H1 (cell line): ENCODE measurements around the gene GRIA1. TPM values are rescaled to one million over a fixed set of nuclear protein-coding genes. Genes with fewer than 3 reads are reported as not detected.

Experiments used
- ASH2L ChIP-seq: fragments of 200-600, 300-600 bp; sonication (generic); IDR thresholded peaks from one replicate; pipeline ENCODE4 v1.7.1; 2017; ENCODE audit warnings: low read length
- BACH1 ChIP-seq: IDR thresholded peaks from 2 replicates; pipeline ENCODE4 v1.6.1; 2012; ENCODE audit warnings: low read length, improper control_type of control experiment
- BRCA1 ChIP-seq: IDR thresholded peaks from 2 replicates; pipeline ENCODE4 v1.6.1; 2012; ENCODE audit warnings: low read depth, low read length, improper control_type of control experiment
- EZH2 ChIP-seq: fragments of 200-600 bp; sonication (generic); IDR thresholded peaks from 2 replicates; pipeline ENCODE4 v1.7.1; 2012; ENCODE audit warnings: low read depth, mild to moderate bottlenecking, moderate library complexity, low read length, inconsistent platforms; ENCODE audit not compliant: severe bottlenecking
- NRF1 ChIP-seq: IDR thresholded peaks from 2 replicates; pipeline ENCODE4 v1.6.1; 2011; ENCODE audit warnings: mild to moderate bottlenecking, low read depth, low read length, improper control_type of control experiment
- POU5F1 ChIP-seq: IDR thresholded peaks from 2 replicates; pipeline ENCODE4 v1.6.1; 2011; ENCODE audit warnings: low read depth, mild to moderate bottlenecking, low read length, moderate library complexity
- SIRT6 ChIP-seq: IDR thresholded peaks from one replicate; pipeline ENCODE4 v1.7.1; 2012; ENCODE audit warnings: low read length, inconsistent platforms
- polyA plus RNA-seq, 7 experiments: library from polyadenylated mRNA; depleted of rRNA in 3 of 7; stranded (reverse) in 5 of 7; unstranded in 2 of 7; fragments of >200 nt in 5 of 7; fragments of 200-250 nt in 2 of 7; gene quantifications; 1 replicate in 5 of 7; 2 replicates in 1 of 7; 4 replicates in 1 of 7; pipeline versions ENCODE4 v1.2.1 to v1.2.3, GENCODE V29; 2011 to 2013; ENCODE audit warnings: missing spikeins in 2 of 7, mixed read lengths in 2 of 7
- total RNA-seq: library from RNA; stranded (reverse); fragmentation: NEBNext Ultra II Directional; extraction: Animal tissue kit (Norgen Biotek cat#: 25700); gene quantifications from 2 replicates; pipeline ENCODE4 v1.2.1, GENCODE V29; 2021
- TF ChIP-seq, protein P1 (sequence below): fragments of 300-600 bp; sonication (generic); IDR thresholded peaks from 2 replicates; pipeline ENCODE4 v1.7.1; 2012; ENCODE audit warnings: low read length, moderate library complexity, mild to moderate bottlenecking, inconsistent platforms; ENCODE audit not compliant: insufficient replicate concordance
- TF ChIP-seq, protein P2 (sequence below): IDR thresholded peaks from 2 replicates; pipeline ENCODE4 v1.6.1; 2011; ENCODE audit warnings: low read depth, mild to moderate bottlenecking, low read length; ENCODE audit not compliant: insufficient read depth
- TF ChIP-seq, protein P3 (sequence below): IDR thresholded peaks from 2 replicates; pipeline ENCODE4 v1.6.1; 2012; ENCODE audit warnings: inconsistent platforms

The GRIA1 gene
- total and polyA plus RNA-seq, 2 of the 8 experiments (the other 6 are each of a cell fraction or from before 2014, with no cell fraction given), result 0.97 to 2.5 TPM

DNA sequence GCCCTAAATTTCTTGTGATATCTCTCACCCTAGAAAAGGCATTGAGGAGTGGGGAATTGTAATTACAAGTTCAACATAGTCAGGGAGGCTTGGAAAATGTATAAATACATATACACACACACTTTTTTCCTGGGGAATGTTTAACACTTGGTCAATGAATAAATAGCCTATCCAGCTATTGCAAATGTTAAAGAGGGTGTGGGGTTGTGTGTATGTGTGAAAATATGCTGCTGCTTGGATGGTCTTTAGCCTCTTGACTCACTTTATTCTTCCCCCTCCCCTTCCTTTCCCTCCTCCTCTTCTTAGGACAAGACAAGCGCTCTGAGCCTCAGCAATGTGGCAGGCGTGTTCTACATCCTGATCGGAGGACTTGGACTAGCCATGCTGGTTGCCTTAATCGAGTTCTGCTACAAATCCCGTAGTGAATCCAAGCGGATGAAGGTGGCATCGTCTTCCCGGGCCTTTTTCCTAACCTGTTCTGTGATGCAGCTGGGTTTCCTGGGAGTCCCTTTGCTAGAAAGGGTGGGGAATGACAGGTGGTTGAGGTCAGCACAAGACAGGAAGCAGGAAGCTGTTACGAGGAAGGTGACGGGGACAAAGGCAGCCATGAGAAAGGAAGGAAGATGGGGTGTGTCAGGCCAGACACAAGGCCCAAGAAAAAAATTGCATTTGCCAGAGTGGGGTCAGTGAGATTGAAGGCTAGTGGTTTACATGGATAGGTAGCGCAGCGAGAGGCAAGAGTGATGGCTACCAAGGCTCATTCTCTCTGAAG lies 311.8 kb downstream of the GRIA1 start (continued):
- TF ChIP-seq, protein P1, sequence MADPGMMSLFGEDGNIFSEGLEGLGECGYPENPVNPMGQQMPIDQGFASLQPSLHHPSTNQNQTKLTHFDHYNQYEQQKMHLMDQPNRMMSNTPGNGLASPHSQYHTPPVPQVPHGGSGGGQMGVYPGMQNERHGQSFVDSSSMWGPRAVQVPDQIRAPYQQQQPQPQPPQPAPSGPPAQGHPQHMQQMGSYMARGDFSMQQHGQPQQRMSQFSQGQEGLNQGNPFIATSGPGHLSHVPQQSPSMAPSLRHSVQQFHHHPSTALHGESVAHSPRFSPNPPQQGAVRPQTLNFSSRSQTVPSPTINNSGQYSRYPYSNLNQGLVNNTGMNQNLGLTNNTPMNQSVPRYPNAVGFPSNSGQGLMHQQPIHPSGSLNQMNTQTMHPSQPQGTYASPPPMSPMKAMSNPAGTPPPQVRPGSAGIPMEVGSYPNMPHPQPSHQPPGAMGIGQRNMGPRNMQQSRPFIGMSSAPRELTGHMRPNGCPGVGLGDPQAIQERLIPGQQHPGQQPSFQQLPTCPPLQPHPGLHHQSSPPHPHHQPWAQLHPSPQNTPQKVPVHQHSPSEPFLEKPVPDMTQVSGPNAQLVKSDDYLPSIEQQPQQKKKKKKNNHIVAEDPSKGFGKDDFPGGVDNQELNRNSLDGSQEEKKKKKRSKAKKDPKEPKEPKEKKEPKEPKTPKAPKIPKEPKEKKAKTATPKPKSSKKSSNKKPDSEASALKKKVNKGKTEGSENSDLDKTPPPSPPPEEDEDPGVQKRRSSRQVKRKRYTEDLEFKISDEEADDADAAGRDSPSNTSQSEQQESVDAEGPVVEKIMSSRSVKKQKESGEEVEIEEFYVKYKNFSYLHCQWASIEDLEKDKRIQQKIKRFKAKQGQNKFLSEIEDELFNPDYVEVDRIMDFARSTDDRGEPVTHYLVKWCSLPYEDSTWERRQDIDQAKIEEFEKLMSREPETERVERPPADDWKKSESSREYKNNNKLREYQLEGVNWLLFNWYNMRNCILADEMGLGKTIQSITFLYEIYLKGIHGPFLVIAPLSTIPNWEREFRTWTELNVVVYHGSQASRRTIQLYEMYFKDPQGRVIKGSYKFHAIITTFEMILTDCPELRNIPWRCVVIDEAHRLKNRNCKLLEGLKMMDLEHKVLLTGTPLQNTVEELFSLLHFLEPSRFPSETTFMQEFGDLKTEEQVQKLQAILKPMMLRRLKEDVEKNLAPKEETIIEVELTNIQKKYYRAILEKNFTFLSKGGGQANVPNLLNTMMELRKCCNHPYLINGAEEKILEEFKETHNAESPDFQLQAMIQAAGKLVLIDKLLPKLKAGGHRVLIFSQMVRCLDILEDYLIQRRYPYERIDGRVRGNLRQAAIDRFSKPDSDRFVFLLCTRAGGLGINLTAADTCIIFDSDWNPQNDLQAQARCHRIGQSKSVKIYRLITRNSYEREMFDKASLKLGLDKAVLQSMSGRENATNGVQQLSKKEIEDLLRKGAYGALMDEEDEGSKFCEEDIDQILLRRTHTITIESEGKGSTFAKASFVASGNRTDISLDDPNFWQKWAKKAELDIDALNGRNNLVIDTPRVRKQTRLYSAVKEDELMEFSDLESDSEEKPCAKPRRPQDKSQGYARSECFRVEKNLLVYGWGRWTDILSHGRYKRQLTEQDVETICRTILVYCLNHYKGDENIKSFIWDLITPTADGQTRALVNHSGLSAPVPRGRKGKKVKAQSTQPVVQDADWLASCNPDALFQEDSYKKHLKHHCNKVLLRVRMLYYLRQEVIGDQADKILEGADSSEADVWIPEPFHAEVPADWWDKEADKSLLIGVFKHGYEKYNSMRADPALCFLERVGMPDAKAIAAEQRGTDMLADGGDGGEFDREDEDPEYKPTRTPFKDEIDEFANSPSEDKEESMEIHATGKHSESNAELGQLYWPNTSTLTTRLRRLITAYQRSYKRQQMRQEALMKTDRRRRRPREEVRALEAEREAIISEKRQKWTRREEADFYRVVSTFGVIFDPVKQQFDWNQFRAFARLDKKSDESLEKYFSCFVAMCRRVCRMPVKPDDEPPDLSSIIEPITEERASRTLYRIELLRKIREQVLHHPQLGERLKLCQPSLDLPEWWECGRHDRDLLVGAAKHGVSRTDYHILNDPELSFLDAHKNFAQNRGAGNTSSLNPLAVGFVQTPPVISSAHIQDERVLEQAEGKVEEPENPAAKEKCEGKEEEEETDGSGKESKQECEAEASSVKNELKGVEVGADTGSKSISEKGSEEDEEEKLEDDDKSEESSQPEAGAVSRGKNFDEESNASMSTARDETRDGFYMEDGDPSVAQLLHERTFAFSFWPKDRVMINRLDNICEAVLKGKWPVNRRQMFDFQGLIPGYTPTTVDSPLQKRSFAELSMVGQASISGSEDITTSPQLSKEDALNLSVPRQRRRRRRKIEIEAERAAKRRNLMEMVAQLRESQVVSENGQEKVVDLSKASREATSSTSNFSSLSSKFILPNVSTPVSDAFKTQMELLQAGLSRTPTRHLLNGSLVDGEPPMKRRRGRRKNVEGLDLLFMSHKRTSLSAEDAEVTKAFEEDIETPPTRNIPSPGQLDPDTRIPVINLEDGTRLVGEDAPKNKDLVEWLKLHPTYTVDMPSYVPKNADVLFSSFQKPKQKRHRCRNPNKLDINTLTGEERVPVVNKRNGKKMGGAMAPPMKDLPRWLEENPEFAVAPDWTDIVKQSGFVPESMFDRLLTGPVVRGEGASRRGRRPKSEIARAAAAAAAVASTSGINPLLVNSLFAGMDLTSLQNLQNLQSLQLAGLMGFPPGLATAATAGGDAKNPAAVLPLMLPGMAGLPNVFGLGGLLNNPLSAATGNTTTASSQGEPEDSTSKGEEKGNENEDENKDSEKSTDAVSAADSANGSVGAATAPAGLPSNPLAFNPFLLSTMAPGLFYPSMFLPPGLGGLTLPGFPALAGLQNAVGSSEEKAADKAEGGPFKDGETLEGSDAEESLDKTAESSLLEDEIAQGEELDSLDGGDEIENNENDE, result no peak
- TF ChIP-seq, protein P2, sequence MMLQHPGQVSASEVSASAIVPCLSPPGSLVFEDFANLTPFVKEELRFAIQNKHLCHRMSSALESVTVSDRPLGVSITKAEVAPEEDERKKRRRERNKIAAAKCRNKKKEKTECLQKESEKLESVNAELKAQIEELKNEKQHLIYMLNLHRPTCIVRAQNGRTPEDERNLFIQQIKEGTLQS, result no peak
- TF ChIP-seq, protein P3, sequence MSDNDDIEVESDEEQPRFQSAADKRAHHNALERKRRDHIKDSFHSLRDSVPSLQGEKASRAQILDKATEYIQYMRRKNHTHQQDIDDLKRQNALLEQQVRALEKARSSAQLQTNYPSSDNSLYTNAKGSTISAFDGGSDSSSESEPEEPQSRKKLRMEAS, result no peak
- TF ChIP-seq BRCA1 (no peak), POU5F1 (no peak), NRF1 (no peak), ASH2L (no peak), BACH1 (no peak), EZH2 (no peak), SIRT6 (no peak)
